Nephron (organoid): ENCODE results near the gene SORCS2.

Source experiments
- H3K27ac Mint-ChIP-seq, 3 experiments: 2 replicates each; pipeline ENCODE4 v1.8.0; 2020; ENCODE audit warnings: mixed read lengths in 3 of 3, mild to moderate bottlenecking in 2 of 3, moderate library complexity in 1 of 3
- H3K27me3 Mint-ChIP-seq: 2 replicates; pipeline ENCODE4 v1.8.0; 2021; ENCODE audit warnings: low read depth, mild to moderate bottlenecking, moderate library complexity, mixed read lengths
- H3K36me3 Mint-ChIP-seq: 2 replicates; pipeline ENCODE4 v1.8.0; 2020; ENCODE audit warnings: low read depth, mixed read lengths
- H3K4me1 Mint-ChIP-seq: 2 replicates; pipeline ENCODE4 v1.8.0; 2020; ENCODE audit warnings: mixed read lengths
- H3K4me3 Mint-ChIP-seq, 3 experiments: 2 replicates each; pipeline ENCODE4 v1.8.0; 2020; ENCODE audit warnings: mild to moderate bottlenecking in 3 of 3, mixed read lengths in 3 of 3, moderate library complexity in 2 of 3
- H3K9me3 Mint-ChIP-seq: 2 replicates; pipeline ENCODE4 v1.8.0; 2020; ENCODE audit warnings: mixed read lengths
- CTCF ChIP-seq, 3 experiments: fragments of 200-600 bp; sonication (generic); IDR thresholded peaks; one replicate each; pipeline ENCODE4 v1.5.0; 2021; ENCODE audit warnings: antibody characterized with exemption in 3 of 3; ENCODE audit not compliant: unreplicated experiment in 3 of 3

The SORCS2 gene

GRCh38 chr4:7627251-7628250 is 435.2 kb downstream of the SORCS2 start:
- no peak overlapping the region for H3K4me3 Mint-ChIP-seq
- no peak overlapping the region for H3K27ac Mint-ChIP-seq
- H3K4me1 Mint-ChIP-seq = peaks cover 41% of the 10 kb centered on the region
- H3K36me3 Mint-ChIP-seq = no peaks in the 10 kb centered on the region
- H3K27me3 Mint-ChIP-seq = peaks cover 11% of the 10 kb centered on the region
- no peaks in the 10 kb centered on the region for H3K9me3 Mint-ChIP-seq
- TF ChIP-seq CTCF (IDR thresholded peaks at IDR 0.05; ENCODE audit: unreplicated experiment in 3 of 3) = no peak

GRCh38 chr4:7628432-7628831 is 436.1 kb downstream of the SORCS2 start:
- TF ChIP-seq CTCF (IDR thresholded peaks at IDR 0.05; ENCODE audit: unreplicated experiment in 3 of 3) = no peak
- Mint-ChIP-seq H3K27ac (peak overlapping the region in 1 of 3 experiments; percentile 12), H3K4me3 (no peak overlapping the region), H3K27me3 (peaks cover 11% of the 10 kb centered on the region), H3K9me3 (no peaks in the 10 kb centered on the region), H3K4me1 (peaks cover 45% of the 10 kb centered on the region), H3K36me3 (no peaks in the 10 kb centered on the region)

- H3K27ac Mint-ChIP-seq = peak overlapping the region in 1 of 3 experiments; percentile 90
Measured at GRCh38 chr4:7629501-7630254, 437.3 kb downstream of the SORCS2 start.

GRCh38 chr4:7630568-7631287 is 438.4 kb downstream of the SORCS2 start:
- Mint-ChIP-seq H3K27ac (peak overlapping the region in 2 of 3 experiments; percentile 57 to 90), H3K27me3 (peaks cover 17% of the 10 kb centered on the region), H3K4me3 (peak overlapping the region in 1 of 3 experiments; percentile 69), H3K36me3 (no peaks in the 10 kb centered on the region), H3K4me1 (peaks cover 41% of the 10 kb centered on the region), H3K9me3 (no peaks in the 10 kb centered on the region)
- no peak for TF ChIP-seq CTCF (IDR thresholded peaks at IDR 0.05; ENCODE audit: unreplicated experiment in 3 of 3)

More at GRCh38 chr4:7629501-7630254, 437.3 kb downstream of the SORCS2 start:
- H3K27me3 Mint-ChIP-seq = peaks cover 14% of the 10 kb centered on the region
- H3K36me3 Mint-ChIP-seq = no peaks in the 10 kb centered on the region
- H3K4me1 Mint-ChIP-seq = peaks cover 43% of the 10 kb centered on the region
- TF ChIP-seq CTCF (IDR thresholded peaks at IDR 0.05; ENCODE audit: unreplicated experiment in 3 of 3) = no peak
- H3K4me3 Mint-ChIP-seq = no peak overlapping the region
- no peaks in the 10 kb centered on the region for H3K9me3 Mint-ChIP-seq

- no peak for TF ChIP-seq CTCF (IDR thresholded peaks at IDR 0.05; ENCODE audit: unreplicated experiment in 3 of 3)
- no peaks in the 10 kb centered on the region for H3K36me3 Mint-ChIP-seq
- peak overlapping the region in 2 of 3 experiments; percentile 57 to 90 for H3K27ac Mint-ChIP-seq
- no peaks in the 10 kb centered on the region for H3K9me3 Mint-ChIP-seq
- H3K4me1 Mint-ChIP-seq = peaks cover 41% of the 10 kb centered on the region
- H3K4me3 Mint-ChIP-seq = peak overlapping the region in 1 of 3 experiments; percentile 69
- peaks cover 18% of the 10 kb centered on the region for H3K27me3 Mint-ChIP-seq
Measured at GRCh38 chr4:7631288-7632014, 439.1 kb downstream of the SORCS2 start.
